HTERT RPE-1 (cell line): ENCODE results near the gene SLC38A1.
"Not testable (repeated sequence)": the region's sequence is repeated elsewhere in the genome, so short reads cannot be mapped to it uniquely, and the experiment has no call there.

Experiments used
- in situ Hi-C: fragments of 300-500 bp; cut with MboI; formaldehyde crosslinking; loops from 4 replicates; pipeline ENCODE4 v1.14.3; 2020; ENCODE audit warnings: low sequenced_read_pairs

Gene SLC38A1

DNA sequence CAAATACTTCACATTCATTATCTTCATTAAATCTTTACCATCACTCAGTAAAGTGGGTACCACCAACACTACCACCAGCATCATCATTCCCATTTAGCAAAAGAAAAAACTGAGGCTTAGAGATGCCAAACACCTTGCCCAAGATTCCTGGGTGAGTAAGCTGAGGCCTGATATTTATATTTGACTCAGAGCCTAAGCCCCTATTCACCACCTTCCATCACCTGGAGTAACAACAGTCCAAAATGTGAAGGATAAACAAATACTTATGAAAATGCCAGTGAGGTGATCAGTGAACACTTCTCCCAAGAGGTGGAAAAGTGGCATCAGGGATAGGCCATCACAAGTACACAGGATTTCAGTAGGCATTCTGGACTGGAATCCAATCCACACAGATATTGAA, 3.7 kb downstream of the SLC38A1 start:
- in situ Hi-C loops: no loop called here

DNA sequence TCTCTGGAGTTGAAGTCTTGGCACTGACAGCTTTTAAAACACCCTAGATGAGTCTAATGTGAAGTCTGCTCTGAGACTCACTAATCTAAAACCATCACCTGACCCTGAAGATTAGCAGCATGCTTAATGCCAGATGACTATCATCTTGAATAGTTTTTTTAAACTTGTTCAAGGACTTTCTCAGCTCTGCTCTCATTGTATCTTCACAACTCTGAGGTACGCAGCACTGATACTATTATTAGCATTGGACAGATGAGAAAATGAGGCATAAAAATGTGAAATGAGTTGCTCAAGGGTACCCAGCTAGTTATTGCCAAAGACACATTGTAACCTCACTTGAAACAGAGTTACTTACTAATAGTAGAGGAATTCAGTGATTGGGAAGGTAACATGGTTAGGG, 4.8 kb downstream of the SLC38A1 start:
- in situ Hi-C loops: no loop called here

DNA sequence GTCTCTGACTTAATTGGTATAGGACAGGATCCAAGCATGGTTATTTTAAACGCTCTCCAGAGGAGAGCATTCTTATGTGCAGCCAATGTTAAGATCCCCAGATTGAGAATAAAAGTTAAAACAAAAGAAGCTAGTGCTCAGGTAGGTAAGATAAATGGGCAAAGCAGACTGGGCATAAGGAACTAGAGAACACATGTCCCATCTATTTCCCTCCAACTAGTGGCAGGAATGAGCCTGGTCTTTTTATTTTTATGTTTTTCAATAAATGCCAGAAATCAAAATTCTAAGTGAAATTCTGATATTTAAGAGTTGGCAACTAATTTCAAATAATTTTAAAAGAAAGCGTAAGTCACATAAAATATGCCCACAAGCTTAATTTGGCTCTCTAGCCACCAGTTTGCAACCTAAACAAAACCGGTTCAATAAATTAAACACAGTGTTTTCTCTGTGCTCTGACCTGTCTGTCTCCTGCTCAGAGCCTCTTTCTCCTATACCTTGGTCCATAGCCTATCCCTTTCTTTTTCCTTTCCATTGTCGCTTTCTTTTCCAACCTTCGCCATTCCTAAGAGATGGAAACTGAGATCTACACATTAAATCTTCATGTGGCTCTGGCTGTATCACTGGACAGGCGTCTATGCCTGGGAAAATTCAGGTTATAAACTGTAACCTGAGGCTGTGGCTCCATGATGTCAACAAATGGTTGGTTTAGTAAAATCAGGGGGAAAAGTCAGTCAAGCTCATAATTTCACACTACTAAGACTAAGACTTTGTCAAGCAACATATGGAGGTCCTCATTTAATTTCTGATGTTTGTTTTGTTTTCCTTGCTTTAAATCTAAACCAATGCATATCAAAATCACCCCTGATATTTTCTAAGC, 5.5 kb downstream of the SLC38A1 start:
- in situ Hi-C loops: no loop called here

DNA sequence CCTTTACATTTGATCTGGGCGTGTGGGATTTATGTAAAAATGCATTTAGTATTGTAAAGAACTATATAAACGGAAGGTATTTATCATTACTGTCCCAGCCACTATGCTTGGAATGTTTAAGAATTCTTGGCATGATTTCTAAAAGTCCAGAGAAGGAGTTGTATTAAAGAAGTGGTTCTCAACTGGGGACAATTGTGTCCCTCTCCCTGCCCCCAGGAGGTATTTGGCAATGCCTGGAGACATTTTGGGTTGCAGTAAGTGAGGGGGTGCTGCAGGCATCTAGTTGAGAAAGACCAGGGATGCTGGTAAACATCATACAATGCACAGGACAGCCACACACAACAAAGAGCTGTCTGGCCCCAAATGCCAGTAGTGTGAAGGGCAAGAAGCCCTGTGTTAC, 7.2 kb downstream of the SLC38A1 start:
- in situ Hi-C loops: no loop called here

DNA sequence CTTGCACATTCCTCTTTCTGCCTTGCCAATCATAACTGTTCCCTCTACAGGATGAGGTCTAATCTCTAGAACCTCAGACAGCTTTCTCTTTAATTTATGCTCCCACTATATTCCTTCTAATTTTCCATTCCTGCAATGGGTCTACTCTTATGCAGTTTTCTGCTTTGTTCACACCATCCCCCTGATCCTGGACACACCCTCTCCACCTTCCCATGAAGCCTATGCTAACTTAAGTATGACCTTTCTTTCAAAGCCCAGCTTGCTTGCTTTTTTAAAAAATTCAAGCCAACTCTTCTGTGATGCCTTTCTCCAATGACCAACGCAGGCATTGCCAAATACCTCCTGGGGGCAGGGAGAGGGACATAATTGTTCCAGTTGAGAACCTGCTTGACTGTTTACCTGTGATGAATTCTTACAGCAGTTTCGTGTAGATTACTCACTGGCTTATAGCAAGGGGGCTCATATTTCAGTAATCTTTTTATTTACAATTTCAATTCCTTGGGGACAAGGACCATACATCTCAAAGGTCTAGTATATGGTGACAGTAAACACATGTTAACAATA, 7.8 kb downstream of the SLC38A1 start:
- in situ Hi-C loops: no loop called here

DNA sequence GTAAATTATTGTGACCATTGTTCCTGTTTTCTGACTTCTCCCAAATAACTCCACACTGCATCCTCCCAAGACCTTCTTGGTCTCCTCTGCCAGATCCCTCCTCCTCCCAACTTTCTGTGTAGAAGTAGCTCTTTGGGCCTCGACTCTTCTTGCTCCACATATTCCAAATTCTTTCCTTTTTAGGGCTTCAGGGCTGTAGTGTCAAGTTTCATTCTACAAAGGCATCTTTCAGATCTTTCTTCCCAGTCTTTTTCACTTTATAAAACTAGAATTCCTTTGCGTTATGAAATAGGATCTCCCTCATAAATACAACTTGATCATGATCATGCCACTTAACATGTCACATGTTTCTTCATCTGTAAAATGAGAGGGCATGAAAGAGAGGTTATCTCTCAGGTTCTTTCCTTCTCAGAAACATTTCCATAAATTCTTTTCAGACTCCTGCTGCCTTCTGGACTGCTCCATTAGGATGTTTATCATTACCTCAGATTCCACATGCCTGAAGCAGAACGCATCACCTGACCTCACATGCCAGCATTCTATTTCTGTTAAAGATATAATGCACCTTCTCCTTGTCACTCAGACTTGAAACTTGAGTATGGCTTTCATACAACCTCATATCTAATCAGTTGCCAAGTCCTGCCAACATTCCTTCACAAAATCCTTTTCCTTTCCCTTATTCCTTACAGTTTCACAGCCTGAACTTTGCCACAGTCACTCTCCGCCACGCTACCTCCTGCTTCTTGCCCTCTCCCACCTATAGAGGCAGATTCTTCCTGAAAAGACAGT, 8.5 kb downstream of the SLC38A1 start:
- in situ Hi-C loops: no loop called here

DNA sequence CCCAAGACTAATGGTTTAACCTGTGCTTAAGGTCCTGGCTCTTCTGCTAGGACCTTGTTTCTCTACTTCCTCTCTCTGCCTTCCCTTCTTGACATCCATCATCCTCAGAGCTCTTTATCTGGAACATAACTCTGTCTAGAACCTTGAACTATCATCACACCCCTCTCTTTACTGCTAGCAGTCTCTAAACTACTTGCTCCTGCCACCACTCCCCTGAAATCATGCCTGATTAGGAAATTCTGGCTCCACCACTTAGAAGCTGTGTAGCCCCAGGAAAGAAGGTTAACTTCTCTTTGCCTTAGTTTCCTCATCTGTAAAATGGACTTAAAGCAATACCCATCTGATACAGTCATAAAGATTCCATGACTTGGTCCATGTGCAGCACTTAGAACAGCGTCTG, 9.1 kb downstream of the SLC38A1 start:
- in situ Hi-C loops: no loop called here

DNA sequence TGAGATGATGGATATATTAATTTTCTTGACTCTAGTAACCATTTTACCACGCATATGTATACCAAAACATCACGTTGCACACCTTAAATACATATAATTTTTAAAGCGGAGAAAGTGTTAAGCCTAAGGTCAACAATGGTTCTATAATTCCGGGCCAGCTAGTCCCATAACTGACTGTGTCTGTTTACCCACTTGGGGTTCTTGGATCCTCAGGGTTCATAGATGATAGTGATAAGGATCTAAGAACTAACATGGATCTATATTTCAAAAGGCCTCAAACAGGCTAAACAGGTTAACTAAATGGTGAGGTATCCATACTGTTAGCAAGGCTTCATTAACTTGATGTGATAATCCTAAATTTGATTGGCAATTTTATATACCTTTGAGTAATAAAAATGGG, 9.8 kb downstream of the SLC38A1 start:
- in situ Hi-C loops: no loop called here

DNA sequence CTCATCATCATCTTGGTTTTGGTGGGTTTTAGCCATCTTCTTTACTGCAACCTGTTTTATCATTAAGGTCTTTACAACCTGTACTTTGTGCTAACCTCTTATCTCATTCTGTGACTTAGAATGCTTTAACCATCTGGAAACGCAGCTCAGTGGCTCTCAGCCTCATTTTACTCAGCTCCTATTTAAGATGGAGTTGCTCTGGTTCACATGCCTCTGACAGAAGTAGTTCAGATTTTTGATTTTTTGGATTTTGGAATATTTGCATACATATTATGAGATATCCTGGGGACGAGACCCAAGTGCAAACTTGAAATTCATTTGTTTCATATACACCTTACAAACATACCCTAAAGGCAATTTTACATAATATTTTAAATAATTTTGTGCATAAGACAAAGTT, 10.7 kb downstream of the SLC38A1 start:
- in situ Hi-C loops: no loop called here

DNA sequence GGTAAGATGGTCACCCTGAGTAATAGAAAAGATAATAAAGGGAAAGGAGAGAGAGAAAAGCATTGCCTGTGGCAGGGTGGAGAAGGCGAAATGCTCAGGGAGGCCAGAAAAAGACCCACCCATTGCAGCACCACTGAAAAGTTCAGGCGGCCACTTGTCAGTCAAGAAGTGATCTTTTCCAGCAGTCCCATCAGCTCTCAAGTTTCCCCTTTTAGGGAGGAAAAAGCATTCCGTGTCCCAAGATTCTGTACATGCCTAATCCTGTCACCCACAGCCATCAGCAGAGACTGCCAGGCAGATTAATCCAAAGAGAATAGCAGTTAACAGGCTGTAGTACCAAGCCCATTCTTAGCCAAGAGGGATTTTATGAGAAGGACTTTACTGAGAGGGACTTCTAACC, 11.9 kb downstream of the SLC38A1 start:
- in situ Hi-C loops: no loop called here

DNA sequence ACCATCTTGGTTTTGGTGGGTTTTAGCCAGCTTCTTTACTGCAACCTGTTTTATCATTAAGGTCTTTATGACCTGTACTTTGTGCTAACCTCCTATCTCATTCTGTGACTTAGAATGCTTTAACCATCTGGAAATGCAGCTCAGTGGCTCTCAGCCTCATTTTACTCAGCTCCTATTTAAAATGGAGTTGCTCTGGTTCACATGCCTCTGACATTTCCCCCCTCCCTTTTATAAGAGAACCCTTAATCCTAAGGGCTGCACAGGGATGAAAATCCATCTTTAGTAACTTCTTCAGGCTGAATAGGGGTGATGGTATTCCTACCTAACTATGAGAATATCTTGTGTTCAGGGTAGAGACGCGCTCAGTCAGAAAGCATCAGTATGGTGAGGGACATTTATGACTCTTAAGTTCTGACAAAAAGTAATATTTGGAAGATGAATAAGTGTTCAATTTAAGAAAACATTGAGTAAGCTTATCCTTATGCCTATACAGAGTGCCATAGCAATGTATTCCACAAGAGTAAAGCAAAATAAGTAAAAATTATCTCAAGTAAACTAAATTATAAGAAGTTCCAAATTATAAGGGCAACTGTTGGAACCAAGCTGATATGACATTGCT, 15.2 kb downstream of the SLC38A1 start:
- in situ Hi-C loops: no loop called here

DNA sequence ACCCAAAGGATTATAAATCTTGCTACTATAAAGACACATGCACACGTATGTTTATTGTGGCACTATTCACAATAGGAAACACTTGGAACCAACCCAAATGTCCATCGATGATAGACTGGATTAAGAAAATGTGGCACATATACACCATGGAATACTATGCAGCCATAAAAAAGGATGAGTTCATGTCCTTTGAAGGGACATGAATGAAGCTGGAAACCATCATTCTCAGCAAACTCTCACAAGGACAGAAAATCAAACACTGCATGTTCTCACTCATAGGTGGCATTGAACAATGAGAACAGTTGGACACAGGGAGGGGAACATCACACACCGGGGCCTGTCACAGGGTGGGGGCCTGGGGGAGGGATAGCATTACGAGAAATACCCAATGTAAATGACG, 16.8 kb downstream of the SLC38A1 start:
- in situ Hi-C loops: not testable (repeated sequence)

DNA sequence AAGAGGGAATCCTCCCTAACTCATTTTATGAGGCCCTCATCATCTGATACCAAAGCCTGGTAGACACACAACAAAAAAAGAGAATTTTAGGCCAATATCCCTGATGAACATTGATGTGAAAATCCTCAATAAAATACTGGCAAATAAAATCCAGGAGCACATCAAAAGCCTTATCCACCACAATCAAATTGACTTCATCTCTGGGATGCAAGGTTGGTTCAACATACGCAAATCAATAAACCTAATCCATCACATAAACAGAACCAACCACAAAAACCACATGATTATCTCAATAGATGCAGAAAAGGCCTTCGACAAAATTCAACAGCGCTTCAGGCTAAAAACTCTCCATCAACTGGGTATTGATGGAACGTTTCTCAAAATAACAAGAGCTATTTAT, 18.9 kb downstream of the SLC38A1 start:
- in situ Hi-C loops: not testable (repeated sequence)

DNA sequence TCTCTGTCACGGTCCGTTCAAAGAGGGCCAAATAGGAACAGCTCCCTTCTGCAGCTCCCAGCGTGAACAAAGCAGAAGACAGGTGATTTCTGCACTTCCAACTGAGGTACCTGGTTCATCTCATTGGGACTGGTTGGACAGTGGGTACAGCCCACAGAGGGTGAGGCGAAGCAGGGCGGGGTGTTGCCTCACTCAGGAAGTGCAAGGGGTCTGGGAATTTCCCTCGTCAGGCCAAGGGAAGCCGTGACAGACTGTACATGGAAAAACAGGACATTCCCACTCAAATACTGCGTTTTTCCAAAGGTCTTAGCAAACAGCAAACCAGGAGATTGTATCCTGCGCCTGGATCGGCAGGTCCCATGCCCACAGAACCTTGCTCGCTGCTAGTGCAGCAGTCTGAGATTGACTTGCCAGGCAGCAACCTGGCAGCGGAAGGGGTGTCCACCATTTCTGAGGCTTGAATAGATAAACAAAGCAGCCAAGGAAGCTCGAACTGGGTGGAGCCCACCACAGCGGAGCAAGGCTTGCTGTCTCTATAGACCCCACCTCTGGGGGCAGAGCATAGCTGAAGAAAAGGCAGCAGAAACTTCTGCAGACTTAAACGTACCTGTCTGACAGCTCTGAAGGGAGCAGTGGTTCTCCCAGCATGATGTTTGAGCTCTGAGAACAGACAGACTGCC, 22.7 kb downstream of the SLC38A1 start:
- in situ Hi-C loops: no loop called here

DNA sequence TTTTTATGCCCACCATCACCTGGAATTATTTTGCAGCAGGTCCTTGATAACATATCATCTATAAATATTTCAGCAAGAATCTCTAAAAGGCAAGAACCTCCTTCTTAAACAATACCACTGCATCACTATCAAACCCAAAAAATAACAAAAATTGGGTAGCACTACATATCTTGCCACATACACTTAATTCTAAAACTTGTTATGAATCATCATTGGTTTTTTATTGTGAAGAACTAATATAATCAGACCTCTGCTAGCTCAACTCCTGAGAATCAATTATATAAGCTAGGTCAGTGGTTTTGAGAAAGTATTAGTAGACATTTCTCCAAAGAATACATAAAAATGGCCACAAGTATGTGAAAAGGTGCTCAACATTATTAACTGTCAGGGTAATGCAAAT, 23.8 kb downstream of the SLC38A1 start:
- in situ Hi-C loops: no loop called here

DNA sequence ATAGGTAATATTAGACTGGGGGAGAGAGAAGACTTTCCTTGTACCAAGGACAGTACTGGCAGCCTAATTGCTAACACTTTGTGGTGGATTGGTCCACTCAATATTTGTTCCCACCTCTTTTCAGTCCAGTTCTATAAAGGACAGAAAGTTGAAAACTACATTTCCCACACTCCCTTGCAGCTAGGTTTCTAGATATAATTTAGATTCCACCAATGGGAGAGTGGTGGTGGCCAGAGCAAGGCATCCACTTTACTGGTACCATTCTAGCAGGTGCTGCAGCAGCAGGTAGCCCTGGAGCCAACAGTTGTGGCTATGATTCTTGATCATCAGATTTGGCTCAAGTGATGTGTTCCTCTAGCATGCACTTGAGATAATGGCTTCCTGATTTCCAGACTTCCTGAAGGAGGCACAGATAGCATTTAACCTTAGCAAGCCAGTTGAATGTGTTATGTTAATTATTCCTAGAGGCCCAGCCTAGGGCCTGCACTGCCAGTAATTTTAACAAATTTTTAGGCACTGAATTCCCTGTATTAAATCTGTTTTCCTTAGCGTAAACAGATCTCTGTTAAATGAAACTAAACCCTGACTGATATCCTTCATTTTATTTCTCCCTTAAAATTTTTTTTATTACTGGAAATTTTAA, 24.4 kb downstream of the SLC38A1 start:
- in situ Hi-C loops: no loop called here

DNA sequence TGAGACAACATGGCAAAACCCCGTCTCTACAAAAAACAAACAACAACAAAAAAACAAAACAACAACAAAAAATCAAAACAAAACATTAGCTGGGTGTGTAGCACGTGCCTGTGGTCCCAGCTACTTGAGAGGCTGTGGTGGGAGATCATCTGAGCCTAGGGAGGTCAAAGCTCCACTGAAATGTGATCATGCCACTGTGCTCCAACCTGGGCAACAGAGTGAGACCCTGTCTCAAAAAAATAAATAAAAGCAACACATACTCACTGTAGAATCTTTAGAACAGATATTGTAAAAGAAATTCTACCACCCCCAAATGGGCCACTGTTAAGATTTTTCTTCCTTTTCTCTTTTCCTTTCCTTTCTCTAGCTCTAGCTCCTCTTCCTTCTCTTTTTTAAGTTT, 26.3 kb downstream of the SLC38A1 start:
- in situ Hi-C loops: no loop called here

DNA sequence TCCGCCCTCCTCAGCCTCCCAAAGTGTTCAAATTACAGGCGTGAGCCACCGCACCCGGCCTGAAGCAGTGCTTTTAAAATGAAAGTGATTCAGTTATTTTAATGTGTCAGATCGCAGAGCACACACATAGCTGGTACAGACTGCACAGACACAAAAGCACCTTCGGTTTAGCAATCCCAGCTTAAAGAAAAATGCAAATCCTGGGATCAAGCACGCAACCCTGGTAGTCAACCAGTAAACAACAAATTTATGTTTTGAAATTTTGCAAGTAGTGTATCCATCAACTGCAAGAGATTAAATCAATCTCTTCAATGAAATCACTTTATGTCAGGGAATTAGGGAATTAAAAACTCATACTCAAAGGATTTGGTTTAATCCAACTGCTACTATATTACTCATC, 28.4 kb downstream of the SLC38A1 start:
- in situ Hi-C loops: no loop called here

DNA sequence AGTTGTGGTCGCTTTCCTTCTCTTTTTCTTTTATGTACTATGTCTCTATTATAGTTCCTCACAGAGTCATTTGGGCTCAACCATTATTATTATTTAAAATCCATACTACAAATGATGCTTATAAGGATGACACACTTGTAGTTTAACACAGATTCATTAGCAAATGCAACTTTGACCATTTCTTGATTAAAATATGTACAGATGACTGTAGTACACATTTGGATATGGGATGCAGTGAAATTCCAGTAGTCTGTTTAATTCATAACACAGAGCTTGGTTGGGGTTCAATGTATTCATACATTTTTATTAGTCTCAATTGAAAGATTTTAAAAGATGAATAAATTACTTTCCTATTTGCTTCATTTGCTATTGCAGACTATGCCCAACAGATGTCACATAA, 30.0 kb downstream of the SLC38A1 start:
- in situ Hi-C loops: no loop called here

DNA sequence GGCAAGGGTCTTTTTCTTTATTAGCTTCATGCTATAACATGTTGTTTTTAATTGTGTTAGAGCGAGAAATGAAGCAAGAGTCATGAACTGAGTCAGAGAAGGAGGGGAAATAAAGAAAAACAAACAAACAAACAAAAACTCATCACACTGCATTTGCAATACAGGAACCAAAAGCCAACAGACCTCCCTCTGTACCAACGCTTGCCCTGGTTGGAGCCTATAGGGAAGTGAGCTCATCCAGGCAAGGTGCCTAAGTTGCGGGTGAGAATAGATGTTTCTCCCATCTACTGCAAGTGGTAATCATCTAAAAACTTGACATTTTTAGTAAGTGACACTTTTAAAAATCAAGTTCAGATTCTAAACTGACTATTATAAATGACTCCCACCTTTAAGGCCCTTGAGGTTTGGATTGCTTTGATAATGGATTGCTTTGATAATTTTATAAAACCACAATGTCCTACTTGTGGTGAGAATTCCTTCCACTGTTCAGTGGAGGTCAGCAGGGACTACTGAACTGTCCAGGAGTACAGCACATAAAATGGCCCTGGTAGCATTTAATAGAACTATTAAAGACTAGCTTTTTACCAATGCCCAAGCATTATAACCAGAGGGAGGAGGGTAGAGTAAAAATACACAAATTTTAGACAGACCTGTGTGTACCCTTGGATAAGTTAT, 31.3 kb downstream of the SLC38A1 start:
- in situ Hi-C loops: no loop called here
